BE2C (cell line): ENCODE measurements around the gene KDELR1.

ENCODE experiments used
- DNase-seq: peaks from one replicate; pipeline ENCODE4 v3.0.0-alpha.2; 2020
- H3K27me3 ChIP-seq: fragments of 250-450 bp; sonication (Bioruptor Pico); 2 replicates; pipeline ENCODE4 v1.5.1; 2020; ENCODE audit warnings: mild to moderate bottlenecking
- H3K36me3 ChIP-seq: fragments of 250-450 bp; sonication (Bioruptor Pico); 2 replicates; pipeline ENCODE4 v1.5.1; 2020; ENCODE audit warnings: mild to moderate bottlenecking
- H3K4me1 ChIP-seq: fragments of 250-450 bp; sonication (Bioruptor Pico); 2 replicates; pipeline ENCODE4 v1.5.1; 2020
- H3K4me3 ChIP-seq: 2 replicates; pipeline ENCODE4 v1.5.1; 2011; ENCODE audit warnings: low read depth, low read length
- H3K9me3 ChIP-seq: fragments of 250-450 bp; sonication (Bioruptor Pico); 2 replicates; pipeline ENCODE4 v1.5.1; 2020
- CTCF ChIP-seq: IDR thresholded peaks from 2 replicates; pipeline ENCODE4 v1.5.1; 2012; ENCODE audit warnings: mild to moderate bottlenecking, low read depth, low read length

Gene KDELR1

GRCh38 chr19:48340995-48341394 lies 50.4 kb downstream of the KDELR1 start:
- Histone ChIP-seq H3K4me3 (no peak overlapping the region), H3K27me3 (no peaks in the 10 kb centered on the region), H3K9me3 (no peaks in the 10 kb centered on the region), H3K36me3 (no peaks in the 10 kb centered on the region), H3K4me1 (no peaks in the 10 kb centered on the region)
- no peak for TF ChIP-seq CTCF
- DNase-seq, result no peak

GRCh38 chr19:48338802-48339503 lies 52.4 kb downstream of the KDELR1 start:
- no peaks in the 10 kb centered on the region for H3K4me1 ChIP-seq
- no peak overlapping the region for H3K4me3 ChIP-seq
- no peaks in the 10 kb centered on the region for H3K36me3 ChIP-seq
- H3K9me3 ChIP-seq, result no peaks in the 10 kb centered on the region
- no peak for DNase-seq
- no peaks in the 10 kb centered on the region for H3K27me3 ChIP-seq
- TF ChIP-seq CTCF, result 0 out of 2 replicates have a peak, but pooled peaks have one; percentile 7

GRCh38 chr19:48338253-48338755 lies 53.0 kb downstream of the KDELR1 start:
- Histone ChIP-seq H3K4me3 (no peak overlapping the region), H3K4me1 (peaks cover 3% of the 10 kb centered on the region; the same call in 1 of the 2 replicates), H3K27me3 (no peaks in the 10 kb centered on the region), H3K9me3 (no peaks in the 10 kb centered on the region), H3K36me3 (no peaks in the 10 kb centered on the region)
- DNase-seq, result no peak
- TF ChIP-seq CTCF, result no peak

GRCh38 chr19:48333467-48334384 lies 57.6 kb downstream of the KDELR1 start:
- DNase-seq, result peak; percentile 96
- Histone ChIP-seq H3K4me1 (peaks cover 14% of the 10 kb centered on the region; the same call in 1 of the 2 replicates), H3K36me3 (no peaks in the 10 kb centered on the region), H3K4me3 (peak overlapping the region; percentile 65), H3K9me3 (no peaks in the 10 kb centered on the region), H3K27me3 (no peaks in the 10 kb centered on the region)
- TF ChIP-seq CTCF, result peak; percentile 68

- no peak for TF ChIP-seq CTCF
- H3K36me3 ChIP-seq, result no peaks in the 10 kb centered on the region
- DNase-seq, result peak; percentile 98
- peaks cover 14% of the 10 kb centered on the region; the same call in 1 of the 2 replicates for H3K4me1 ChIP-seq
- no peaks in the 10 kb centered on the region for H3K27me3 ChIP-seq
- no peaks in the 10 kb centered on the region for H3K9me3 ChIP-seq
- peak overlapping the region; percentile 65 for H3K4me3 ChIP-seq
Measured at GRCh38 chr19:48332662-48333466, 58.5 kb downstream of the KDELR1 start.
